GM12878 (cell line): ENCODE results near the gene CDK3. TPM values are rescaled to one million over a fixed set of nuclear protein-coding genes. Genes with fewer than 3 reads are reported as not detected.

Experiments used
- ATAC-seq: fragments of 200-7000 bp; cut with Tn5 transposase; 3 replicates; pipeline ENCODE4 v1.9.1; 2020; ENCODE audit warnings: mild to moderate bottlenecking, moderate library complexity
- BruUV-seq: library from RNA; stranded (reverse); fragments of 400-500 nt; replicated peaks from 2 replicates; lab custom pipeline; 2021; lab: Mats Ljungman, UMichigan
- CTCF ChIA-PET: fragments of 300-600 bp; sonication (Branson Sonifier 250); formaldehyde crosslinking; extraction: SDS; loops from one replicate; lab custom pipeline; 2021; ENCODE audit warnings: inconsistent platforms; lab: Yijun Ruan, JAX
- POLR2A ChIA-PET: fragments of 350-600 bp; formaldehyde crosslinking; extraction: SDS; loops from one replicate; lab custom pipeline; 2021; ENCODE audit warnings: inconsistent platforms; lab: Charles Lee
- RAD21 ChIA-PET: fragments of 300-600 bp; sonication (Branson Sonifier 250); formaldehyde crosslinking; loops from one replicate; lab custom pipeline; 2023; ENCODE audit warnings: antibody characterized with exemption; ENCODE audit not compliant: unreplicated experiment; lab: Charles Lee
- SMC1A ChIA-PET: fragments of 300-600 bp; sonication (Branson Sonifier 250); formaldehyde crosslinking; loops from one replicate; lab custom pipeline; 2023; ENCODE audit not compliant: unreplicated experiment, uncharacterized antibody; lab: Charles Lee
- DNase-seq: peaks from one replicate; pipeline ENCODE4 v3.0.0-alpha.2; 2011; ENCODE audit warnings: low read depth, low spot score
- FAIRE-seq: peaks from 3 replicates; lab custom pipeline; 2011; peaks lifted over from hg19 to GRCh38; lab: Jason Lieb, UNC
- H2AFZ ChIP-seq: 2 replicates; pipeline ENCODE4 v1.6.0; 2011; ENCODE audit warnings: low read depth, low read length, control low read depth; ENCODE audit not compliant: control insufficient read depth
- H3K27ac ChIP-seq: 2 replicates; pipeline ENCODE4 v1.5.1; 2011; ENCODE audit warnings: control low read depth; ENCODE audit not compliant: control insufficient read depth, insufficient read depth
- H3K27me3 ChIP-seq, 2 experiments: replicated peaks in 1 of 2; 2 replicates each; pipeline versions ENCODE4 v1.6.0 to v1.6.1; 2011; ENCODE audit warnings: low read length in 1 of 2; ENCODE audit not compliant: control insufficient read depth in 2 of 2, insufficient read depth in 2 of 2
- H3K36me3 ChIP-seq, 2 experiments: 2 replicates each; pipeline ENCODE4 v1.5.1; 2011; ENCODE audit warnings: low read length in 1 of 2; ENCODE audit not compliant: control insufficient read depth in 2 of 2, insufficient read depth in 2 of 2
- H3K4me1 ChIP-seq: 2 replicates; pipeline ENCODE4 v1.6.1; 2011; ENCODE audit warnings: mild to moderate bottlenecking, low read length, moderate library complexity, mixed read lengths; ENCODE audit not compliant: control insufficient read depth, insufficient read depth
- H3K4me2 ChIP-seq: 2 replicates; pipeline ENCODE4 v1.6.0; 2011; ENCODE audit warnings: control low read depth; ENCODE audit not compliant: control insufficient read depth, insufficient read depth
- H3K4me3 ChIP-seq: fragments of 200-600 bp; sonication (generic); 2 replicates; pipeline ENCODE4 v1.5.1; 2016
- H3K79me2 ChIP-seq: 2 replicates; pipeline ENCODE4 v1.6.0; 2011; ENCODE audit warnings: low read length; ENCODE audit not compliant: control insufficient read depth, insufficient read depth
- H3K9ac ChIP-seq: 2 replicates; pipeline ENCODE4 v1.8.0; 2011; ENCODE audit warnings: low read length, control low read depth, mixed read lengths; ENCODE audit not compliant: control insufficient read depth, insufficient read depth
- H3K9me3 ChIP-seq: replicated peaks from 3 replicates; pipeline ENCODE4 v1.5.1; 2011; ENCODE audit warnings: mild to moderate bottlenecking, low read length; ENCODE audit not compliant: control insufficient read depth, insufficient read depth
- H4K20me1 ChIP-seq: 2 replicates; pipeline ENCODE4 v1.6.0; 2011; ENCODE audit not compliant: control insufficient read depth, insufficient read depth
- E2F8 ChIP-seq: fragments of 450-650 bp; IDR thresholded peaks from 2 replicates; pipeline ENCODE4 v1.6.1; 2018; ENCODE audit warnings: mild to moderate bottlenecking, low read depth, moderate library complexity; ENCODE audit not compliant: partially characterized antibody
- WGBS: methylation state at CpG from one replicate; pipeline ENCODE4 v1.1.6; 2016; ENCODE audit warnings: low lambda C conversion rate; ENCODE audit not compliant: insufficient replicate concordance, insufficient coverage; ENCODE audit errors: missing lambda C conversion rate; 5-methylcytosine and 5-hydroxymethylcytosine counted together
- in situ Hi-C: fragments of 300-500 bp; cut with MboI; formaldehyde crosslinking; loops from 9 replicates; pipeline ENCODE4 v1.14.3; 2018; ENCODE audit warnings: mixed read lengths
- intact Hi-C: fragments of 100-400 bp; cut with micrococcal nuclease; formaldehyde crosslinking; loops from one replicate; pipeline ENCODE4 v1.14.2; 2022; ENCODE audit not compliant: unreplicated experiment
- polyA plus RNA-seq, 11 experiments: library from polyadenylated mRNA; depleted of rRNA in 4 of 11; unstranded in 6 of 11; stranded (reverse) in 5 of 11; fragments of >200 nt; fragmentation: Nextera tagmentation in 4 of 11; fragmentation: Illumina TruSeq in 1 of 11; extraction: Ambion mirVana in 4 of 11; extraction: Trizol in 1 of 11; gene quantifications; 1 replicate in 1 of 11; 2 replicates in 10 of 11; pipeline versions ENCODE4 v1.2.1 to v1.2.3, GENCODE V29; 2011 to 2016; ENCODE audit warnings: inconsistent platforms in 2 of 11, missing spikeins in 2 of 11, low read depth in 1 of 11
- total RNA-seq, 4 experiments: library from RNA; depleted of rRNA in 3 of 4; stranded (reverse); fragments of >200 nt in 3 of 4; fragmentation: Illumina TruSeq in 1 of 4; extraction: Trizol in 1 of 4; gene quantifications; 2 replicates each; pipeline versions ENCODE4 v1.2.1 to v1.2.3, GENCODE V29; 2013 to 2021

The CDK3 gene
- total and polyA plus RNA-seq, 10 of the 15 experiments (the other 5 are each of a cell fraction or from before 2014, with no cell fraction given) = 1.1 to 7.1 (median 4.2) TPM

- H2AFZ ChIP-seq = no peak overlapping the region
- SMC1A ChIA-PET = interaction anchor here (1.8 to 10.8 kb wide), 2 partner anchors 10 to 101 kb away, joined by 5 to 61 read pairs; partner anchors contain the start of gene MRPL38
- FAIRE-seq (no peak), DNase-seq (no peak), ATAC-seq (no peak)
- no peaks in the 10 kb centered on the region for H3K36me3 ChIP-seq
- POLR2A ChIA-PET = no interaction called here
- 64% methylated on average over 39 of the region's 39 CpGs for WGBS
- no peaks in the 10 kb centered on the region for H3K4me1 ChIP-seq
- no peak overlapping the region for H3K4me3 ChIP-seq
- in situ Hi-C loops (loop anchor here (5.0 kb wide), 1 partner anchor 100 kb away; no protein-coding TSS in a partner anchor), intact Hi-C loops (no loop called here)
- no peak for TF ChIP-seq E2F8
- no peak overlapping the region for H3K27ac ChIP-seq
- no peak overlapping the region for H3K4me2 ChIP-seq
- H3K9ac ChIP-seq = no peak overlapping the region
- H3K9me3 ChIP-seq = no peaks in the 10 kb centered on the region
- CTCF ChIA-PET = interaction anchor here (0.6 to 12.8 kb wide), 5 partner anchors 8 to 132 kb away, joined by 3 to 128 read pairs (median 4); partner anchors contain the start of gene MRPL38
- H3K27me3 ChIP-seq = no peaks in the 10 kb centered on the region
- H3K79me2 ChIP-seq = no peaks in the 10 kb centered on the region
- H4K20me1 ChIP-seq = no peaks in the 10 kb centered on the region
- RAD21 ChIA-PET = interaction anchor here (1.5 to 2.2 kb wide), 2 partner anchors 11 to 102 kb away, joined by 5 to 6 read pairs; no protein-coding TSS in a partner anchor
- BruUV-seq = no TSS peak
These were observed 6.6 kb downstream of the CDK3 start for GRCh38 chr17:76007131-76007849.
